ENCODE measurements around the gene BMPR1A. TPM values are rescaled to one million over a fixed set of nuclear protein-coding genes. Genes with fewer than 3 reads are reported as not detected.

Gene BMPR1A
- total and polyA plus RNA-seq, 4 donors: 2.2 to 16.0 (median 8.9) TPM

- TF ChIP-seq, protein P1, sequence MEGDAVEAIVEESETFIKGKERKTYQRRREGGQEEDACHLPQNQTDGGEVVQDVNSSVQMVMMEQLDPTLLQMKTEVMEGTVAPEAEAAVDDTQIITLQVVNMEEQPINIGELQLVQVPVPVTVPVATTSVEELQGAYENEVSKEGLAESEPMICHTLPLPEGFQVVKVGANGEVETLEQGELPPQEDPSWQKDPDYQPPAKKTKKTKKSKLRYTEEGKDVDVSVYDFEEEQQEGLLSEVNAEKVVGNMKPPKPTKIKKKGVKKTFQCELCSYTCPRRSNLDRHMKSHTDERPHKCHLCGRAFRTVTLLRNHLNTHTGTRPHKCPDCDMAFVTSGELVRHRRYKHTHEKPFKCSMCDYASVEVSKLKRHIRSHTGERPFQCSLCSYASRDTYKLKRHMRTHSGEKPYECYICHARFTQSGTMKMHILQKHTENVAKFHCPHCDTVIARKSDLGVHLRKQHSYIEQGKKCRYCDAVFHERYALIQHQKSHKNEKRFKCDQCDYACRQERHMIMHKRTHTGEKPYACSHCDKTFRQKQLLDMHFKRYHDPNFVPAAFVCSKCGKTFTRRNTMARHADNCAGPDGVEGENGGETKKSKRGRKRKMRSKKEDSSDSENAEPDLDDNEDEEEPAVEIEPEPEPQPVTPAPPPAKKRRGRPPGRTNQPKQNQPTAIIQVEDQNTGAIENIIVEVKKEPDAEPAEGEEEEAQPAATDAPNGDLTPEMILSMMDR (IDR thresholded peaks at IDR 0.05; ENCODE audit: low read depth, low read length, missing input control): no peak
- TF ChIP-seq MAX (IDR thresholded peaks at IDR 0.05): no peak
- no peak for TF ChIP-seq FOXA2 (IDR thresholded peaks at IDR 0.05)
- TF ChIP-seq, protein P2, sequence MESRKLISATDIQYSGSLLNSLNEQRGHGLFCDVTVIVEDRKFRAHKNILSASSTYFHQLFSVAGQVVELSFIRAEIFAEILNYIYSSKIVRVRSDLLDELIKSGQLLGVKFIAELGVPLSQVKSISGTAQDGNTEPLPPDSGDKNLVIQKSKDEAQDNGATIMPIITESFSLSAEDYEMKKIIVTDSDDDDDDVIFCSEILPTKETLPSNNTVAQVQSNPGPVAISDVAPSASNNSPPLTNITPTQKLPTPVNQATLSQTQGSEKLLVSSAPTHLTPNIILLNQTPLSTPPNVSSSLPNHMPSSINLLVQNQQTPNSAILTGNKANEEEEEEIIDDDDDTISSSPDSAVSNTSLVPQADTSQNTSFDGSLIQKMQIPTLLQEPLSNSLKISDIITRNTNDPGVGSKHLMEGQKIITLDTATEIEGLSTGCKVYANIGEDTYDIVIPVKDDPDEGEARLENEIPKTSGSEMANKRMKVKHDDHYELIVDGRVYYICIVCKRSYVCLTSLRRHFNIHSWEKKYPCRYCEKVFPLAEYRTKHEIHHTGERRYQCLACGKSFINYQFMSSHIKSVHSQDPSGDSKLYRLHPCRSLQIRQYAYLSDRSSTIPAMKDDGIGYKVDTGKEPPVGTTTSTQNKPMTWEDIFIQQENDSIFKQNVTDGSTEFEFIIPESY (IDR thresholded peaks at IDR 0.05): no peak
- no peak for TF ChIP-seq HNF4A (conservative IDR thresholded peaks at IDR 0.05)
- no peak for TF ChIP-seq TAF1 (conservative IDR thresholded peaks at IDR 0.05)
- TF ChIP-seq, protein P3, sequence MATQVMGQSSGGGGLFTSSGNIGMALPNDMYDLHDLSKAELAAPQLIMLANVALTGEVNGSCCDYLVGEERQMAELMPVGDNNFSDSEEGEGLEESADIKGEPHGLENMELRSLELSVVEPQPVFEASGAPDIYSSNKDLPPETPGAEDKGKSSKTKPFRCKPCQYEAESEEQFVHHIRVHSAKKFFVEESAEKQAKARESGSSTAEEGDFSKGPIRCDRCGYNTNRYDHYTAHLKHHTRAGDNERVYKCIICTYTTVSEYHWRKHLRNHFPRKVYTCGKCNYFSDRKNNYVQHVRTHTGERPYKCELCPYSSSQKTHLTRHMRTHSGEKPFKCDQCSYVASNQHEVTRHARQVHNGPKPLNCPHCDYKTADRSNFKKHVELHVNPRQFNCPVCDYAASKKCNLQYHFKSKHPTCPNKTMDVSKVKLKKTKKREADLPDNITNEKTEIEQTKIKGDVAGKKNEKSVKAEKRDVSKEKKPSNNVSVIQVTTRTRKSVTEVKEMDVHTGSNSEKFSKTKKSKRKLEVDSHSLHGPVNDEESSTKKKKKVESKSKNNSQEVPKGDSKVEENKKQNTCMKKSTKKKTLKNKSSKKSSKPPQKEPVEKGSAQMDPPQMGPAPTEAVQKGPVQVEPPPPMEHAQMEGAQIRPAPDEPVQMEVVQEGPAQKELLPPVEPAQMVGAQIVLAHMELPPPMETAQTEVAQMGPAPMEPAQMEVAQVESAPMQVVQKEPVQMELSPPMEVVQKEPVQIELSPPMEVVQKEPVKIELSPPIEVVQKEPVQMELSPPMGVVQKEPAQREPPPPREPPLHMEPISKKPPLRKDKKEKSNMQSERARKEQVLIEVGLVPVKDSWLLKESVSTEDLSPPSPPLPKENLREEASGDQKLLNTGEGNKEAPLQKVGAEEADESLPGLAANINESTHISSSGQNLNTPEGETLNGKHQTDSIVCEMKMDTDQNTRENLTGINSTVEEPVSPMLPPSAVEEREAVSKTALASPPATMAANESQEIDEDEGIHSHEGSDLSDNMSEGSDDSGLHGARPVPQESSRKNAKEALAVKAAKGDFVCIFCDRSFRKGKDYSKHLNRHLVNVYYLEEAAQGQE (IDR thresholded peaks at IDR 0.05): no peak
- TF ChIP-seq HNF4G (IDR thresholded peaks at IDR 0.05): no peak
- no peak for TF ChIP-seq FOXA1 (IDR thresholded peaks at IDR 0.05)
- TF ChIP-seq EGR1 (IDR thresholded peaks at IDR 0.05; ENCODE audit: low read depth in 2 of 2): no peak
- TF ChIP-seq JUND (IDR thresholded peaks at IDR 0.05): no peak
- no peak for TF ChIP-seq RAD21 (IDR thresholded peaks at IDR 0.05)
- TF ChIP-seq YY1 (IDR thresholded peaks at IDR 0.05): no peak
- no peak for TF ChIP-seq SP1 (IDR thresholded peaks at IDR 0.05)
- TF ChIP-seq NR2F2 (IDR thresholded peaks at IDR 0.05): no peak
- TF ChIP-seq RXRA (IDR thresholded peaks at IDR 0.05): no peak
- TF ChIP-seq GABPA (IDR thresholded peaks at IDR 0.05 in 1 of 2, conservative IDR thresholded peaks at IDR 0.05 in 1 of 2): no peak
- TF ChIP-seq ATF3 (IDR thresholded peaks at IDR 0.05): no peak
- H3K9ac ChIP-seq (ENCODE audit: low read depth in 1 of 2, low read length in 2 of 2): no peak overlapping the region
- H3K27ac ChIP-seq (ENCODE audit: low read depth in 1 of 2, low read length in 2 of 2): no peak overlapping the region
- H3K9me3 ChIP-seq (ENCODE audit: control insufficient read depth in 4 of 4, low read length in 3 of 4): no peaks in the 10 kb centered on the region
- no peaks in the 10 kb centered on the region for H3K4me1 ChIP-seq (ENCODE audit: control insufficient read depth in 4 of 4, insufficient read depth in 4 of 4, low read length in 3 of 4)
- no peaks in the 10 kb centered on the region for H3K36me3 ChIP-seq (ENCODE audit: control insufficient read depth in 4 of 4, insufficient read depth in 3 of 4, low read depth in 1 of 4, low read length in 3 of 4)
- WGBS: 75% methylated on average over 3 of the region's 3 CpGs
- no peaks in the 10 kb centered on the region for H3K27me3 ChIP-seq (ENCODE audit: control insufficient read depth in 4 of 4, insufficient read depth in 4 of 4, low read length in 3 of 4)
- no peak for DNase-seq (ENCODE audit: low spot score)
- H3K4me3 ChIP-seq (ENCODE audit: low read depth in 1 of 3, low read length in 3 of 3): no peak overlapping the region
These were observed 100.8 kb downstream of the BMPR1A start for GRCh38 chr10:86857128-86857721.
